Lung (tissue), 13 donors: ENCODE results near the gene PPP1R14D. TPM values are rescaled to one million over a fixed set of nuclear protein-coding genes. Genes with fewer than 3 reads are reported as not detected.

Experiments used
- ATAC-seq: fragments of 200-7000 bp; cut with Tn5 transposase; one replicate; pipeline ENCODE4 v1.9.1; 2020; ENCODE audit warnings: moderate number of reproducible peaks; ENCODE audit not compliant: insufficient read depth, low FRiP score
- DNase-seq, 3 donors: peaks; one replicate each; pipeline ENCODE4 v3.0.0-alpha.2; 2013 to 2017
- H3K27ac ChIP-seq, 2 donors: one replicate each; pipeline ENCODE4 v1.5.1; 2013; ENCODE audit warnings: mild to moderate bottlenecking in 2 of 2, moderate library complexity in 2 of 2, control low read depth in 1 of 2, inconsistent platforms in 1 of 2, low read depth in 1 of 2, low read length in 1 of 2
- H3K27me3 ChIP-seq, 3 donors: one replicate each; pipeline ENCODE4 v1.5.1; 2013; ENCODE audit warnings: low read length in 2 of 3; ENCODE audit not compliant: control insufficient read depth in 3 of 3, insufficient read depth in 3 of 3
- H3K36me3 ChIP-seq, 4 donors: one replicate each; pipeline ENCODE4 v1.5.1; 2013; ENCODE audit warnings: low read length in 4 of 4, mild to moderate bottlenecking in 1 of 4, moderate library complexity in 1 of 4; ENCODE audit not compliant: control insufficient read depth in 4 of 4, insufficient read depth in 4 of 4
- H3K4me1 ChIP-seq, 5 donors: one replicate each; pipeline ENCODE4 v1.5.1; 2013; ENCODE audit warnings: low read length in 5 of 5, mild to moderate bottlenecking in 2 of 5, moderate library complexity in 1 of 5; ENCODE audit not compliant: control insufficient read depth in 5 of 5, insufficient read depth in 5 of 5
- H3K4me3 ChIP-seq: one replicate; pipeline ENCODE4 v1.5.1; 2013; ENCODE audit warnings: mild to moderate bottlenecking, control low read depth, moderate library complexity
- H3K9ac ChIP-seq, 2 donors: one replicate each; pipeline ENCODE4 v1.5.1; 2013; ENCODE audit warnings: low read length in 2 of 2, control low read depth in 1 of 2; ENCODE audit not compliant: insufficient read depth in 1 of 2
- H3K9me3 ChIP-seq, 4 donors: one replicate each; pipeline ENCODE4 v1.5.1; 2013; ENCODE audit warnings: low read length in 3 of 4, mild to moderate bottlenecking in 1 of 4, moderate library complexity in 1 of 4; ENCODE audit not compliant: control insufficient read depth in 4 of 4, insufficient read depth in 3 of 4
- WGBS, 2 donors: extraction: QIAGEN DNeasy Blood & Tissue Kit; methylation state at CpG; one replicate each; pipeline ENCODE4 v1.1.7; 2013; 5-methylcytosine and 5-hydroxymethylcytosine counted together
- polyA plus RNA-seq, 2 donors: library from polyadenylated mRNA; stranded (reverse); fragments of 200-250 nt; gene quantifications; one replicate each; pipeline ENCODE4 v1.2.1, GENCODE V29; 2013
- small RNA-seq: library from RNA; depleted of rRNA; stranded (forward); fragments of <200 nt; gene quantifications from one replicate; pipeline ENCODE3, GENCODE V24; 2014; ENCODE audit warnings: low replicate concordance
- total RNA-seq, 2 donors: library from RNA; depleted of rRNA in 1 of 2; stranded (reverse); fragments of >200 nt in 1 of 2; gene quantifications; one replicate each; pipeline ENCODE4 v1.2.1, GENCODE V29; 2014 to 2021
- TF ChIP-seq, protein P1 (sequence below): IDR thresholded peaks from 2 replicates; pipeline ENCODE4 v1.5.1; 2012; ENCODE audit warnings: mild to moderate bottlenecking; ENCODE audit errors: control extremely low read depth, extremely low read depth
- donor health status: control.
- donor health status: control.
- donor health status: Bipolar disorder and iron deficiency.
- donor health status: healthy.
- donor health status: DM: yes; HTN: yes; CAD: no.

The PPP1R14D gene
- total and polyA plus RNA-seq, 4 donors: 0.22 TPM; not detected in 3

DNA sequence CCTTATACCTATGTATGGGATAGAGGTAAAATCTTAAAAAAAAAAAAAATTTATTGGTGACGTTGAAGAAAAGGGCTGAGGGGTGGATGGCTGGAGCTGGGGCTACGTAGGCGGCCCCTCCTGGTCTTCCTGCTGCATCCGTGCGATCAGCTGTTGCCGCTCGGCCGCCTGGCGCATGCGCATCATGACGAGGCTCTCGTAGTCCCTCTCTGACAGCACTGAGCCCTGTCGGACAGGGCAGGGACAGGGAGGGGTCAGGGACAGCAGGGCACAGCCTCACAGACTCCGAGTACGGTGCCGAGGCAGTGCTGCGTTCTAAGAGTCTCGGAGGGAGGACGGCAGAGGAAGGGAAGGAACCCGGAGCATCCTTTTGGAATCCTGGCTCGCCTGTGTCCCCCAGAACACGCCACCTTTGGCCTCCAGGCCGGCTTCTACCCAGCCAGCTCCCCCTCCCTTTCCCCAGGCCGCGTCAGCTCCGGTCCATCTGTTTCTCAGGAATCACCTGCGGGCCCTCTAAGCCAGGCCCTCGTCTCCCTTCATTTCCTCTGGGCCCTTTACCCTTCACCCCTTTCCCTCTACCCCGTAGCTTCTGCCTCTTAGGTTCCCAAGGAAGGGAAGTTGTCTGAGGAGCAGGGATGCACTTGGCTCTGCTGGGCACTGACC lies 60.5 kb downstream of the PPP1R14D start:
- no peaks in the 10 kb centered on the region for H3K9me3 ChIP-seq
- no peak for DNase-seq
- no peaks in the 10 kb centered on the region for H3K27me3 ChIP-seq
- H3K27ac ChIP-seq: no peak overlapping the region
- no peak for ATAC-seq
- TF ChIP-seq, protein P1, sequence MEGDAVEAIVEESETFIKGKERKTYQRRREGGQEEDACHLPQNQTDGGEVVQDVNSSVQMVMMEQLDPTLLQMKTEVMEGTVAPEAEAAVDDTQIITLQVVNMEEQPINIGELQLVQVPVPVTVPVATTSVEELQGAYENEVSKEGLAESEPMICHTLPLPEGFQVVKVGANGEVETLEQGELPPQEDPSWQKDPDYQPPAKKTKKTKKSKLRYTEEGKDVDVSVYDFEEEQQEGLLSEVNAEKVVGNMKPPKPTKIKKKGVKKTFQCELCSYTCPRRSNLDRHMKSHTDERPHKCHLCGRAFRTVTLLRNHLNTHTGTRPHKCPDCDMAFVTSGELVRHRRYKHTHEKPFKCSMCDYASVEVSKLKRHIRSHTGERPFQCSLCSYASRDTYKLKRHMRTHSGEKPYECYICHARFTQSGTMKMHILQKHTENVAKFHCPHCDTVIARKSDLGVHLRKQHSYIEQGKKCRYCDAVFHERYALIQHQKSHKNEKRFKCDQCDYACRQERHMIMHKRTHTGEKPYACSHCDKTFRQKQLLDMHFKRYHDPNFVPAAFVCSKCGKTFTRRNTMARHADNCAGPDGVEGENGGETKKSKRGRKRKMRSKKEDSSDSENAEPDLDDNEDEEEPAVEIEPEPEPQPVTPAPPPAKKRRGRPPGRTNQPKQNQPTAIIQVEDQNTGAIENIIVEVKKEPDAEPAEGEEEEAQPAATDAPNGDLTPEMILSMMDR: no peak
- H3K4me3 ChIP-seq: no peak overlapping the region
- H3K4me1 ChIP-seq: peaks cover 0 to 25% (median 0%) of the 10 kb centered on the region in 5 donors
- peaks cover 2 to 22% (median 7%) of the 10 kb centered on the region in 4 donors for H3K36me3 ChIP-seq
- WGBS, 2 donors: 92 to 95% methylated on average over 29 of the region's 29 CpGs
- H3K9ac ChIP-seq: no peak overlapping the region

DNA sequence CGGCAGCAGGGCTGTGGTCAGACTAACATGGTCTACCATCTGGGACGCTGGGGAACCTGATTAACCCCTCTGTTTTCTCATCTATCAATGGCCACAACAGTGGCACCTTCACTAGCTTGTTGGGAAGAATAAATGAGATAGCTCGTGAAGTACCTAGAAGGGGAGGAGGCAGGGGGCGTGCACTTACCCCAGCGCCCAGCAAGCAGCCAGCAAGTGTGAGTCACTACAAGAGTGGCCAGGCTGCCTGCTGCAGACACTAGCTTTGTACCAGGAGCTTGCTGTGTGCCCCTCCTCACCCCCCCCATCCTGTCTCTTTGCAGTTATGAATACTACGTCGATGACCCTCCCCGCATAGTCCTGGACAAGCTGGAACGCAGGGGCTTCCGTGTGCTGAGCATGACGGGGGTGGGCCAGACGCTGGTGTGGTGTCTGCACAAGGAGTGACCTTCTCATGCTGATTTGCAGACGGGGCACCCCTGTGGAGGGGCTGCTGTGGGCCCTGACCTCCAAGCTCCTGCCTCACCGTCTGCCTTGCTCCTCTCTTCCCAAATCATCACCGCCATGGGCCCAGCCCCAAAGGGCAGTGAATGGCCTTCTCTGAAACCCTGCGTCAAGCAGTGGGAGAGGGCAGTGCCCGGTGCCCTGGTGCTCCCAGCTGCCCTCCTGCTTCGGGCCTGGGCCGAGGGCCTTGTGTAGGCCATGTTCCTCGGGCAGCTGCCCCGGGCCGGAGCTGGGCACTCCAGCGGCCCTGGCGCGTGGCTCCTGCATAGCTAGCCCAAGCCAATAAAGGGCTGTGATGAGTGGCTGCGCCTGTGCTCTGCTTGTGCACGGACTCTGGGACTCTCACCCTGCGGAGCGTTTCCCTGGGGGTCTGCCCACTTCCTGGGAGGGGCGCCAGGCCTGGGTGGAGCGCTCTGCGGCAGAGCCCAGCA lies 61.3 kb downstream of the PPP1R14D start:
- no peak for ATAC-seq
- Histone ChIP-seq H3K4me1 (peaks cover 0 to 31% (median 0%) of the 10 kb centered on the region in 5 donors), H3K9ac (no peak overlapping the region), H3K36me3 (peaks cover 2 to 19% (median 5%) of the 10 kb centered on the region in 4 donors), H3K27ac (no peak overlapping the region), H3K9me3 (no peaks in the 10 kb centered on the region), H3K4me3 (no peak overlapping the region), H3K27me3 (no peaks in the 10 kb centered on the region)
- 92 to 95% methylated on average over 32 of the region's 32 CpGs for WGBS, 2 donors
- TF ChIP-seq, protein P1: no peak
- no peak for DNase-seq

DNA sequence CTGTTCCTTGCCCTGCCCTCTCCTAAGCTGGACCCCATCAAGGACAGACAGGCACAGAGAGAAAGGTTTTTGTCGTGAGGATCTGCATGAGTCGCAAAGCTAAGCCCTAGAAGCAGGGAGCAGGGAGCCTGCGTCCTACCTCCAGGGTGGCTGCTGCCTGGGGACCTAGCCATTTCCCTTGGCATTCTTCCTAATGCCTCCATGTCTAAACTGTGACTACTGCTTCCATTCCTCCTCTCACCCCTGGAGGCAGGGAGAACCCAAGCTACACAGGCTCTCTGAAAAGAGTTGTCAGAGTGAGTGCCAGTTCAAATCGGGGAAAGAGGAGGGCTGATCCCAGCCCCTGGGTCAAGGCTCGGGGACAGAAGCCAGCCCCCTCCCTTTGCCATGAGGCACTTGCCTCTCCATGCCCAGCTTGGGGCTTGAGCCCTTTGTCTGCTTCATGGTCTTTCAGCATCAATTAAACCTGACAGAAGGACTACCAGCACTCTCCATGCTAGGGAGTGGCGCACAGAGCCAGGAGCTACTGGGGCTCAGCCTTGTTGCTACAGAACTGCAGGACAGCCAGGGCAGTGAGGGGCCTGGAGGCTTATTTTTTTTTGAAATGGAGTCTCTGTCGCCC lies 62.2 kb downstream of the PPP1R14D start:
- ATAC-seq (no peak), DNase-seq (no peak)
- TF ChIP-seq, protein P1: no peak
- no peak overlapping the region for H3K9ac ChIP-seq
- no peaks in the 10 kb centered on the region for H3K9me3 ChIP-seq
- H3K4me1 ChIP-seq: peaks cover 0 to 31% (median 0%) of the 10 kb centered on the region in 5 donors
- no peak overlapping the region for H3K4me3 ChIP-seq
- no peaks in the 10 kb centered on the region for H3K27me3 ChIP-seq
- no peak overlapping the region for H3K27ac ChIP-seq
- peaks cover 0 to 18% (median 3%) of the 10 kb centered on the region in 4 donors for H3K36me3 ChIP-seq
- WGBS, 2 donors: 85 to 94% methylated on average over 7 of the region's 7 CpGs

Small RNA genes within 50 kb of the gene (small RNA-seq; reads per million reads assigned to genes)
- not detected for gene AC025166.1

Other genes with a start within 250 kb of the PPP1R14D start
- 1 to 10 TPM in 1 of 2 donors, under 1 TPM in 1; 0.95 to 5.4 TPM for gene KNL1, start 234.5 kb downstream of the PPP1R14D start, total RNA-seq
- under 1 TPM; 0.45 to 0.53 TPM for gene KNL1, start 234.5 kb downstream of the PPP1R14D start, polyA plus RNA-seq
- gene RAD51, start 133.5 kb downstream of the PPP1R14D start, total RNA-seq: 1 to 10 TPM; 1.3 to 2.2 TPM
- 1 to 10 TPM in 1 of 2 donors, under 1 TPM in 1; 0.95 to 1.2 TPM for gene RAD51, start 133.5 kb downstream of the PPP1R14D start, polyA plus RNA-seq
- gene RMDN3, start 73.5 kb downstream of the PPP1R14D start, total RNA-seq: 10 to 100 TPM; 20.9 to 94.4 TPM
- gene RMDN3, start 73.5 kb downstream of the PPP1R14D start, polyA plus RNA-seq: 10 to 100 TPM; 34.1 to 52.1 TPM
- gene GCHFR, start 64.6 kb downstream of the PPP1R14D start, total RNA-seq: 10 to 100 TPM; 12.5 to 85.5 TPM
- gene GCHFR, start 64.6 kb downstream of the PPP1R14D start, polyA plus RNA-seq: 100 to 1,000 TPM in 1 of 2 donors, 10 to 100 TPM in 1; 53.8 to 125 TPM
- under 1 TPM; 0.34 to 0.58 TPM for gene C15orf62, start 58.7 kb downstream of the PPP1R14D start, total RNA-seq
- gene C15orf62, start 58.7 kb downstream of the PPP1R14D start, polyA plus RNA-seq: 1 to 10 TPM in 1 of 2 donors, under 1 TPM in 1; 0.87 to 1.5 TPM
- 10 to 100 TPM; 23.0 to 25.0 TPM for gene ZFYVE19, start 21.6 kb downstream of the PPP1R14D start, total RNA-seq
- 10 to 100 TPM; 17.3 to 19.4 TPM for gene ZFYVE19, start 21.6 kb downstream of the PPP1R14D start, polyA plus RNA-seq
- 10 to 100 TPM; 36.5 to 39.8 TPM for gene DNAJC17, start 21.2 kb downstream of the PPP1R14D start, total RNA-seq
- 10 to 100 TPM; 48.3 to 76.5 TPM for gene DNAJC17, start 21.2 kb downstream of the PPP1R14D start, polyA plus RNA-seq
- gene SPINT1, start 15.3 kb upstream of the PPP1R14D start, total RNA-seq: 100 to 1,000 TPM; 118 to 136 TPM
- 10 to 100 TPM; 47.1 to 82.1 TPM for gene SPINT1, start 15.3 kb upstream of the PPP1R14D start, polyA plus RNA-seq
- 1 to 10 TPM; 2.1 to 8.5 TPM for gene RHOV, start 45.5 kb upstream of the PPP1R14D start, total RNA-seq
- gene RHOV, start 45.5 kb upstream of the PPP1R14D start, polyA plus RNA-seq: 1 to 10 TPM; 3.2 to 5.3 TPM
- 10 to 100 TPM; 19.0 to 31.5 TPM for gene VPS18, start 65.7 kb upstream of the PPP1R14D start, total RNA-seq
- 10 to 100 TPM; 16.1 to 23.3 TPM for gene VPS18, start 65.7 kb upstream of the PPP1R14D start, polyA plus RNA-seq
- 10 to 100 TPM; 17.9 to 31.8 TPM for gene DLL4, start 100.6 kb upstream of the PPP1R14D start, total RNA-seq
- 10 to 100 TPM; 11.8 to 16.3 TPM for gene DLL4, start 100.6 kb upstream of the PPP1R14D start, polyA plus RNA-seq
- 10 to 100 TPM in 1 of 2 donors, under 1 TPM in 1; 0.17 to 11.6 TPM for gene CHAC1, start 124.8 kb upstream of the PPP1R14D start, total RNA-seq
- 10 to 100 TPM; 11.6 to 11.9 TPM for gene CHAC1, start 124.8 kb upstream of the PPP1R14D start, polyA plus RNA-seq